A549 (cell line): Measurements from ENCODE around the gene BOC. TPM values are rescaled to one million over a fixed set of nuclear protein-coding genes. Genes with fewer than 3 reads are reported as not detected.

Experiments
- ATAC-seq, 2 experiments: fragments of 200-7000 bp in 1 of 2; fragments of >200 bp in 1 of 2; cut with Nextera tagmentation in 1 of 2; cut with Tn5 transposase in 1 of 2; 3 replicates each; pipeline versions ENCODE4 v1.8.0 to v1.9.1; 2018 to 2020; ENCODE audit warnings: mild to moderate bottlenecking in 1 of 2, moderate library complexity in 1 of 2
- CTCF ChIA-PET: fragments of 300-600 bp; sonication (Branson Sonifier 250); formaldehyde crosslinking; extraction: SDS; loops from one replicate; lab custom pipeline; 2021; ENCODE audit warnings: antibody characterized with exemption, inconsistent platforms; lab: Yijun Ruan, JAX
- POLR2A ChIA-PET: fragments of 350-600 bp; formaldehyde crosslinking; extraction: SDS; loops from one replicate; lab custom pipeline; 2021; ENCODE audit warnings: antibody characterized with exemption, inconsistent platforms; lab: Yijun Ruan, JAX
- DNase-seq, 2 experiments: peaks; one replicate each; pipeline versions ENCODE4 v3.0.0 to v3.0.0-alpha.2; 2011 to 2016; ENCODE audit warnings: low read depth in 1 of 2, low spot score in 1 of 2
- FAIRE-seq: peaks from 2 replicates; lab custom pipeline; 2011; peaks lifted over from hg19 to GRCh38; lab: Jason Lieb, UNC
- H3K27ac ChIP-seq, 2 experiments: fragments of >200 bp; sonication (Bioruptor Twin); formaldehyde crosslinking; 3 replicates each; pipeline ENCODE4 v1.5.1; 2016 to 2017
- H3K4me1 ChIP-seq: fragments of >200 bp; sonication (Bioruptor Twin); formaldehyde crosslinking; 3 replicates; pipeline ENCODE4 v1.6.1; 2016
- H3K4me2 ChIP-seq: fragments of >200 bp; sonication (Bioruptor Twin); formaldehyde crosslinking; 3 replicates; pipeline ENCODE4 v1.6.1; 2016
- H3K4me3 ChIP-seq: fragments of >200 bp; sonication (Bioruptor Twin); formaldehyde crosslinking; 3 replicates; pipeline ENCODE4 v1.5.1; 2016
- H3K9me3 ChIP-seq: fragments of >200 bp; sonication (Bioruptor Twin); formaldehyde crosslinking; 3 replicates; pipeline ENCODE4 v1.6.1; 2016
- BHLHE40 ChIP-seq: IDR thresholded peaks from 2 replicates; pipeline ENCODE4 v1.6.1; 2012; ENCODE audit warnings: low read depth, low read length, inconsistent platforms
- E2F6 ChIP-seq: IDR thresholded peaks from 2 replicates; pipeline ENCODE4 v1.6.1; 2012; ENCODE audit warnings: low read depth, borderline replicate concordance
- EHF ChIP-seq: fragments of 250-450 bp; sonication (Bioruptor Pico); IDR thresholded peaks from 2 replicates; pipeline ENCODE4 v1.5.0; 2020; ENCODE audit warnings: mild to moderate bottlenecking
- ESRRA ChIP-seq: fragments of 150-350 bp; IDR thresholded peaks from 2 replicates; pipeline ENCODE4 v1.6.1; 2014; ENCODE audit warnings: mild to moderate bottlenecking, low read length, borderline replicate concordance
- FOSB ChIP-seq: fragments of 250-450 bp; sonication (Bioruptor Pico); IDR thresholded peaks from 2 replicates; pipeline ENCODE4 v1.5.0; 2020; ENCODE audit warnings: mild to moderate bottlenecking, moderate library complexity
- FOSL2 ChIP-seq, 2 experiments: fragments of 450-650 bp in 1 of 2; fragments of >200 bp in 1 of 2; sonication (Bioruptor Twin) in 1 of 2; formaldehyde crosslinking; IDR thresholded peaks; 2 replicates each; pipeline versions ENCODE4 v1.5.0 to v1.6.1; 2016 to 2020; ENCODE audit warnings: mild to moderate bottlenecking in 1 of 2, moderate library complexity in 1 of 2
- KDM5A ChIP-seq: fragments of 200-600 bp; sonication (generic); IDR thresholded peaks from 2 replicates; pipeline ENCODE4 v1.6.1; 2016; ENCODE audit warnings: antibody characterized with exemption, mild to moderate bottlenecking
- MAFK ChIP-seq: fragments of 450-650 bp; IDR thresholded peaks from 2 replicates; pipeline ENCODE4 v1.6.1; 2014; ENCODE audit not compliant: partially characterized antibody
- MAX ChIP-seq: IDR thresholded peaks from 2 replicates; pipeline ENCODE4 v1.6.1; 2012
- MYC ChIP-seq: IDR thresholded peaks from 2 replicates; pipeline ENCODE4 v1.6.1; 2012; ENCODE audit warnings: mild to moderate bottlenecking, inconsistent platforms, low read length, improper control_type of control experiment, borderline replicate concordance
- NFE2L2 ChIP-seq: fragments of 150-350 bp; conservative IDR thresholded peaks from 2 replicates; pipeline ENCODE4 v1.6.1; 2014; ENCODE audit warnings: low read length
- NPAS2 ChIP-seq: fragments of 250-450 bp; sonication (Bioruptor Pico); IDR thresholded peaks from 2 replicates; pipeline ENCODE4 v1.8.0; 2022; ENCODE audit warnings: mild to moderate bottlenecking, moderate library complexity, borderline replicate concordance
- POLR2A ChIP-seq: IDR thresholded peaks from 2 replicates; pipeline ENCODE4 v1.6.1; 2012; ENCODE audit warnings: mild to moderate bottlenecking, low read length
- RCOR1 ChIP-seq: fragments of 150-350 bp; IDR thresholded peaks from 2 replicates; pipeline ENCODE4 v1.6.1; 2014; ENCODE audit warnings: antibody characterized with exemption, low read length, low read depth
- TFCP2L1 ChIP-seq: fragments of 250-450 bp; sonication (Bioruptor Pico); IDR thresholded peaks from 2 replicates; pipeline ENCODE4 v1.5.0; 2021; ENCODE audit warnings: mild to moderate bottlenecking
- ZFP36 ChIP-seq: fragments of 450-650 bp; IDR thresholded peaks from 2 replicates; pipeline ENCODE4 v1.6.1; 2014; ENCODE audit warnings: borderline replicate concordance; ENCODE audit not compliant: partially characterized antibody
- WGBS: methylation state at CpG from one replicate; pipeline ENCODE4 v1.1.6; 2017; ENCODE audit errors: missing lambda C conversion rate; 5-methylcytosine and 5-hydroxymethylcytosine counted together
- polyA plus RNA-seq, 4 experiments: library from polyadenylated mRNA; depleted of rRNA in 3 of 4; stranded (reverse); fragments of >200 nt; fragmentation: RNase III in 1 of 4; extraction: RNeasy Plus Mini Kit Qiagen cat#74134 plus additional on column Dnase treatment in 1 of 4; gene quantifications; 2 replicates in 3 of 4; 3 replicates in 1 of 4; pipeline ENCODE4 v1.2.3, GENCODE V29; 2011 to 2017
- TF ChIP-seq, protein P1 (sequence below): IDR thresholded peaks from 2 replicates; pipeline ENCODE4 v1.6.1; 2012
- TF ChIP-seq, protein P2 (sequence below): fragments of 250-450 bp; sonication (Bioruptor Pico); IDR thresholded peaks from 2 replicates; pipeline ENCODE4 v1.5.0; 2021; ENCODE audit warnings: mild to moderate bottlenecking, moderate library complexity, borderline replicate concordance

The BOC gene
- polyA plus RNA-seq, 2 of the 4 experiments (the other 2 are of a cell fraction) = 4.0 TPM

GRCh38 chr3:113270068-113270467 is 58.7 kb downstream of the BOC start (continued):
- TF ChIP-seq FOSL2 (IDR thresholded peaks at IDR 0.05) = no peak
- TF ChIP-seq FOSL2 (CRISPR knock-in tag; IDR thresholded peaks at IDR 0.05) = no peak

- FAIRE-seq (no peak), DNase-seq (no peak), ATAC-seq (no peak)
- CTCF ChIA-PET = interaction anchor here (1.2 to 4.6 kb wide), 4 partner anchors 11 to 235 kb away, joined by 4 to 23 read pairs (median 4); no protein-coding TSS in a partner anchor
- no peak for TF ChIP-seq BHLHE40
- Histone ChIP-seq H3K27ac (no peak overlapping the region), H3K4me3 (no peak overlapping the region), H3K4me2 (no peak overlapping the region), H3K4me1 (no peaks in the 10 kb centered on the region), H3K9me3 (no peaks in the 10 kb centered on the region)
- POLR2A ChIA-PET = no interaction called here
- WGBS = 95% methylated on average over 8 of the region's 9 CpGs
Observed at GRCh38 chr3:113270786-113271185, 59.4 kb downstream of the BOC start.

DNA sequence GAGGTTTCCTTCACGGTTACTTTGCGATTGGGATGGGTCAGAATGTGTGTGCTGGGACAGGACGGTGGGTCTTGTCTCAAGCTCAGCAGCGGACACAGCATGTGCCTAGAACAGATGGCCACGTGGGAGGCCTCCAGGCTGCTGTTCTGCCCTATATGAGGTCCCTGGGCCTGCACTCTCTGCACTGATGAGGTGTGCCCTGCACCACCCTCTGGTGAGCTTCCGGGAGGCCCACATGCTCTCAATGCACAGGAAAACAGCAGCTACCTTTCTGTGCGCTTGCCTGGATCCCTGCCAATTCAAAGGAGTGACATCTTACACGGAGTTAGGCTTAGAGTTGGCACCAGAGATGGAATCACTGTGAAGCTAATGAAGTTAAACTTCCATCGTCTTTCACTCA is 59.8 kb downstream of the BOC start:
- WGBS = 69% methylated on average over 7 of the region's 9 CpGs
- ChIA-PET POLR2A (no interaction called here), CTCF (interaction anchor here (1.2 to 4.6 kb wide), 4 partner anchors 12 to 236 kb away, joined by 4 to 23 read pairs (median 4); no protein-coding TSS in a partner anchor)
- no peak for TF ChIP-seq ZFP36
- no peak for TF ChIP-seq NFE2L2
- no peak for TF ChIP-seq MAFK
- no peak for TF ChIP-seq KDM5A
- TF ChIP-seq FOSB (CRISPR knock-in tag) = no peak
- Histone ChIP-seq H3K27ac (no peak overlapping the region), H3K4me2 (no peak overlapping the region), H3K9me3 (no peaks in the 10 kb centered on the region), H3K4me3 (no peak overlapping the region), H3K4me1 (no peaks in the 10 kb centered on the region)
- FAIRE-seq = no peak
- peak in 1 of 2 experiments; percentile 27; a peak in 2 of 6 replicates for ATAC-seq
- DNase-seq = no peak

DNA sequence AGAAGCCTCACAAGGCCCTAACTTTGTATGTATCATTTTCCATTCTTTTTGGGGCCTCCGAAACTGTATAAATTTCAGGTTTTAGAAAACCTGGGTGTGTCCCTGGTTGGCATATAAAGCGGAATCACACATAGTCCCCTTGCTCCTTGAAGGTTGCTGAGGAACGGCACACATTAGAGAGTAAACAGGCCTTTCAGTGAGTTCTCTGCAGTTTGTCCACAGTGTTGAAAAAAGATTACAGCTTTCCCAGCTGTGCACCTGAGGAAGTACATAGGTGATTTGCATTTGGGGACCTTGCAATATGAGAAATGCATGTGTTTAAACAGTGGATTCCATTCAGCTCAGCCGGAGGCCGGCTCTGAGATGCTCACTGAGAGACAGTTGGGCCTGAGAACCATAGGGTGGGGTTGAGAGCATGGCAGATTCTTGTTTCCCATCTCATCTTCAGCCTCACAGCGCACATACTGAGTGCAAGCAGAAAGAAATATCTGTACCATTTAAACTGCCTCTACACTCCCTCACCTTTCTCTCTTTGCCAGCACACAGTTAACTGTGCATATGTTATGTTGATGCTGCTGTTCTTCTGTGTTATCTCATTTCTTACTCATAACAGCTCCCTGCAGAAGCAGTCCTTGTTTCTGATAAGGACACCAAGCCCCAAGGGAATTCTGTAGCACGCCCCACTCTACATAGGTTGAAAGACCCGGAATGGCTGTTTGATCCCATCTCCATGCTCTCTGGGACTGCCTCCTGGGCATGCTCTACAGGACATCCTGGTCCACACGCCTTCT is 60.4 kb downstream of the BOC start:
- FAIRE-seq (no peak), DNase-seq (no peak), ATAC-seq (no peak)
- Histone ChIP-seq H3K27ac (no peak overlapping the region), H3K4me3 (no peak overlapping the region), H3K4me1 (no peaks in the 10 kb centered on the region), H3K4me2 (no peak overlapping the region), H3K9me3 (no peaks in the 10 kb centered on the region)
- WGBS = 81% methylated on average over 9 of the region's 9 CpGs
- ChIA-PET CTCF (interaction anchor here (0.8 to 4.6 kb wide), 5 partner anchors 12 to 236 kb away, joined by 4 to 23 read pairs (median 4); no protein-coding TSS in a partner anchor), POLR2A (no interaction called here)
- TF ChIP-seq POLR2A (no peak), TFCP2L1 (CRISPR knock-in tag) (no peak), ESRRA (no peak), NFE2L2 (no peak), NPAS2 (CRISPR knock-in tag) (no peak)
- TF ChIP-seq, protein P1, sequence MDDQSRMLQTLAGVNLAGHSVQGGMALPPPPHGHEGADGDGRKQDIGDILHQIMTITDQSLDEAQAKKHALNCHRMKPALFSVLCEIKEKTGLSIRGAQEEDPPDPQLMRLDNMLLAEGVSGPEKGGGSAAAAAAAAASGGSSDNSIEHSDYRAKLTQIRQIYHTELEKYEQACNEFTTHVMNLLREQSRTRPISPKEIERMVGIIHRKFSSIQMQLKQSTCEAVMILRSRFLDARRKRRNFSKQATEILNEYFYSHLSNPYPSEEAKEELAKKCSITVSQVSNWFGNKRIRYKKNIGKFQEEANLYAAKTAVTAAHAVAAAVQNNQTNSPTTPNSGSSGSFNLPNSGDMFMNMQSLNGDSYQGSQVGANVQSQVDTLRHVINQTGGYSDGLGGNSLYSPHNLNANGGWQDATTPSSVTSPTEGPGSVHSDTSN = no peak

DNA sequence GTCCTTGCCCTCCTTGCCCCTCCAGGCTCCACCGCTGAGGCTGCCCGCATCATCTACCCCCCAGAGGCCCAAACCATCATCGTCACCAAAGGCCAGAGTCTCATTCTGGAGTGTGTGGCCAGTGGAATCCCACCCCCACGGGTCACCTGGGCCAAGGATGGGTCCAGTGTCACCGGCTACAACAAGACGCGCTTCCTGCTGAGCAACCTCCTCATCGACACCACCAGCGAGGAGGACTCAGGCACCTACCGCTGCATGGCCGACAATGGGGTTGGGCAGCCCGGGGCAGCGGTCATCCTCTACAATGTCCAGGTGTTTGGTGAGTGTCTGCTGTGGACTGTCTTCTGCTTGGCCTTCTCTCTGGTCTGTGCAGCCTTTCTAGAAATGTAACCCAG is 61.0 kb downstream of the BOC start:
- POLR2A ChIA-PET = no interaction called here
- FAIRE-seq = no peak
- Histone ChIP-seq H3K4me1 (no peaks in the 10 kb centered on the region), H3K9me3 (no peaks in the 10 kb centered on the region), H3K4me3 (no peak overlapping the region), H3K4me2 (no peak overlapping the region), H3K27ac (no peak overlapping the region)
- CTCF ChIA-PET = interaction anchor here (0.8 to 3.5 kb wide), 3 partner anchors 15 to 203 kb away, joined by 3 to 21 read pairs (median 4); no protein-coding TSS in a partner anchor
- WGBS = 63% methylated on average over 4 of the region's 13 CpGs
- no peak for DNase-seq
- TF ChIP-seq MYC = no peak
- no peak for TF ChIP-seq E2F6
- no peak for TF ChIP-seq RCOR1
- TF ChIP-seq TFCP2L1 (CRISPR knock-in tag) = no peak
- TF ChIP-seq NFE2L2 = no peak
- TF ChIP-seq, protein P2, sequence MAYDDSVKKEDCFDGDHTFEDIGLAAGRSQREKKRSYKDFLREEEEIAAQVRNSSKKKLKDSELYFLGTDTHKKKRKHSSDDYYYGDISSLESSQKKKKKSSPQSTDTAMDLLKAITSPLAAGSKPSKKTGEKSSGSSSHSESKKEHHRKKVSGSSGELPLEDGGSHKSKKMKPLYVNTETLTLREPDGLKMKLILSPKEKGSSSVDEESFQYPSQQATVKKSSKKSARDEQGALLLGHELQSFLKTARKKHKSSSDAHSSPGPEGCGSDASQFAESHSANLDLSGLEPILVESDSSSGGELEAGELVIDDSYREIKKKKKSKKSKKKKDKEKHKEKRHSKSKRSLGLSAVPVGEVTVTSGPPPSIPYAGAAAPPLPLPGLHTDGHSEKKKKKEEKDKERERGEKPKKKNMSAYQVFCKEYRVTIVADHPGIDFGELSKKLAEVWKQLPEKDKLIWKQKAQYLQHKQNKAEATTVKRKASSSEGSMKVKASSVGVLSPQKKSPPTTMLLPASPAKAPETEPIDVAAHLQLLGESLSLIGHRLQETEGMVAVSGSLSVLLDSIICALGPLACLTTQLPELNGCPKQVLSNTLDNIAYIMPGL (CRISPR knock-in tag) = no peak
- no peak for TF ChIP-seq EHF (CRISPR knock-in tag)
- no peak for TF ChIP-seq MAX
- ATAC-seq = no peak
